Liver (tissue), 2 donors: ENCODE measurements around the gene KRTAP5-4.

Experiments used
- YY1 ChIP-seq: IDR thresholded peaks from 2 replicates; pipeline ENCODE4 v1.6.1; 2016; ENCODE audit warnings: antibody characterized with exemption, mild to moderate bottlenecking
- TF ChIP-seq, protein P1 (sequence below): fragments of 150-350 bp; IDR thresholded peaks from 2 replicates; pipeline ENCODE4 v1.5.1; 2017; ENCODE audit warnings: improper control_type of control experiment, low read depth, low read length; ENCODE audit not compliant: missing input control
- donor health status: healthy.

GRCh38 chr11:1656670-1657069, 34.7 kb upstream of the KRTAP5-4 start:
- TF ChIP-seq, protein P1, sequence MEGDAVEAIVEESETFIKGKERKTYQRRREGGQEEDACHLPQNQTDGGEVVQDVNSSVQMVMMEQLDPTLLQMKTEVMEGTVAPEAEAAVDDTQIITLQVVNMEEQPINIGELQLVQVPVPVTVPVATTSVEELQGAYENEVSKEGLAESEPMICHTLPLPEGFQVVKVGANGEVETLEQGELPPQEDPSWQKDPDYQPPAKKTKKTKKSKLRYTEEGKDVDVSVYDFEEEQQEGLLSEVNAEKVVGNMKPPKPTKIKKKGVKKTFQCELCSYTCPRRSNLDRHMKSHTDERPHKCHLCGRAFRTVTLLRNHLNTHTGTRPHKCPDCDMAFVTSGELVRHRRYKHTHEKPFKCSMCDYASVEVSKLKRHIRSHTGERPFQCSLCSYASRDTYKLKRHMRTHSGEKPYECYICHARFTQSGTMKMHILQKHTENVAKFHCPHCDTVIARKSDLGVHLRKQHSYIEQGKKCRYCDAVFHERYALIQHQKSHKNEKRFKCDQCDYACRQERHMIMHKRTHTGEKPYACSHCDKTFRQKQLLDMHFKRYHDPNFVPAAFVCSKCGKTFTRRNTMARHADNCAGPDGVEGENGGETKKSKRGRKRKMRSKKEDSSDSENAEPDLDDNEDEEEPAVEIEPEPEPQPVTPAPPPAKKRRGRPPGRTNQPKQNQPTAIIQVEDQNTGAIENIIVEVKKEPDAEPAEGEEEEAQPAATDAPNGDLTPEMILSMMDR: no peak
- TF ChIP-seq YY1: no peak
